AG04450 (cell line): ENCODE data around the gene TMEM242. TPM values are rescaled to one million over a fixed set of nuclear protein-coding genes. Genes with fewer than 3 reads are reported as not detected.

ENCODE experiments used
- CTCF ChIA-PET: fragments of 300-600, 350-600 bp; formaldehyde crosslinking; extraction: SDS; loops from one replicate; lab custom pipeline; 2022; ENCODE audit warnings: antibody characterized with exemption, inconsistent platforms; lab: Charles Lee
- POLR2A ChIA-PET: fragments of 350-600 bp; formaldehyde crosslinking; extraction: SDS; loops from one replicate; lab custom pipeline; 2021; ENCODE audit warnings: antibody characterized with exemption, inconsistent platforms; lab: Yijun Ruan, JAX
- DNase-seq: peaks from one replicate; pipeline ENCODE4 v3.0.0-alpha.2; 2011; ENCODE audit warnings: low read depth, low spot score
- H3K27ac ChIP-seq: one replicate; pipeline ENCODE4 v1.5.1; 2012; ENCODE audit warnings: low read depth, low read length, control low read depth
- H3K27me3 ChIP-seq: one replicate; pipeline ENCODE4 v1.6.0; 2012; ENCODE audit warnings: low read length; ENCODE audit not compliant: control insufficient read depth, insufficient read depth
- H3K4me3 ChIP-seq: 2 replicates; pipeline ENCODE4 v1.5.1; 2011; ENCODE audit warnings: mild to moderate bottlenecking, low read depth, low read length, control low read depth
- H3K9me3 ChIP-seq: 2 replicates; pipeline ENCODE4 v1.5.1; 2012; ENCODE audit warnings: low read length; ENCODE audit not compliant: control insufficient read depth, insufficient read depth
- polyA plus RNA-seq: library from polyadenylated mRNA; depleted of rRNA; stranded (reverse); fragments of >200 nt; gene quantifications from 2 replicates; pipeline ENCODE4 v1.2.3, GENCODE V29; 2011
- TF ChIP-seq, protein P1 (sequence below): IDR thresholded peaks from 2 replicates; pipeline ENCODE4 v1.5.1; 2011; ENCODE audit warnings: low read depth, low read length, control low read depth, inconsistent platforms

TMEM242 gene
- polyA plus RNA-seq, 1 experiment = 8.6 TPM

DNA sequence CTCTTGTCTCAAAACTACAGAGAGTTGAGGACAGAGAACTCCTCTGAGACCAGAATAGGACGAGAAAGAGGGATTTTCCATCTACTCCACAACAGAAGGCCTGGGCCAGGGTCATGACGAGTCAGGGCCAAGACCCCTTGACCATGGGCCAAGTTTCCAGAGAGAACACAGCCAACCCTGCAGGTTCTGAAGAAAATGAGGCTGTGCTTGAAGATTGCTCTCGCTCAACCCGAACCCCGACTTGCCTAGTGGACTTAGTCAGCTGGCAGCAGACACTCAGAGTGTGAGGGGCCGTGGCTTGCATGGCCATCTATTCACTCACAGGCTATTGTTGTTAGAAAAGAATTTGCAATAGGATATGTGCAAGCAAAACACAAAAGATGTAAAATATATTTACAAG, 54.5 kb downstream of the TMEM242 start:
- no peak for DNase-seq
- TF ChIP-seq, protein P1, sequence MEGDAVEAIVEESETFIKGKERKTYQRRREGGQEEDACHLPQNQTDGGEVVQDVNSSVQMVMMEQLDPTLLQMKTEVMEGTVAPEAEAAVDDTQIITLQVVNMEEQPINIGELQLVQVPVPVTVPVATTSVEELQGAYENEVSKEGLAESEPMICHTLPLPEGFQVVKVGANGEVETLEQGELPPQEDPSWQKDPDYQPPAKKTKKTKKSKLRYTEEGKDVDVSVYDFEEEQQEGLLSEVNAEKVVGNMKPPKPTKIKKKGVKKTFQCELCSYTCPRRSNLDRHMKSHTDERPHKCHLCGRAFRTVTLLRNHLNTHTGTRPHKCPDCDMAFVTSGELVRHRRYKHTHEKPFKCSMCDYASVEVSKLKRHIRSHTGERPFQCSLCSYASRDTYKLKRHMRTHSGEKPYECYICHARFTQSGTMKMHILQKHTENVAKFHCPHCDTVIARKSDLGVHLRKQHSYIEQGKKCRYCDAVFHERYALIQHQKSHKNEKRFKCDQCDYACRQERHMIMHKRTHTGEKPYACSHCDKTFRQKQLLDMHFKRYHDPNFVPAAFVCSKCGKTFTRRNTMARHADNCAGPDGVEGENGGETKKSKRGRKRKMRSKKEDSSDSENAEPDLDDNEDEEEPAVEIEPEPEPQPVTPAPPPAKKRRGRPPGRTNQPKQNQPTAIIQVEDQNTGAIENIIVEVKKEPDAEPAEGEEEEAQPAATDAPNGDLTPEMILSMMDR = no peak
- H3K9me3 ChIP-seq = no peaks in the 10 kb centered on the region
- ChIA-PET POLR2A (no interaction called here), CTCF (no interaction called here)
- H3K27me3 ChIP-seq = peaks cover 7% of the 10 kb centered on the region
- no peak overlapping the region for H3K4me3 ChIP-seq
- H3K27ac ChIP-seq = no peak overlapping the region

DNA sequence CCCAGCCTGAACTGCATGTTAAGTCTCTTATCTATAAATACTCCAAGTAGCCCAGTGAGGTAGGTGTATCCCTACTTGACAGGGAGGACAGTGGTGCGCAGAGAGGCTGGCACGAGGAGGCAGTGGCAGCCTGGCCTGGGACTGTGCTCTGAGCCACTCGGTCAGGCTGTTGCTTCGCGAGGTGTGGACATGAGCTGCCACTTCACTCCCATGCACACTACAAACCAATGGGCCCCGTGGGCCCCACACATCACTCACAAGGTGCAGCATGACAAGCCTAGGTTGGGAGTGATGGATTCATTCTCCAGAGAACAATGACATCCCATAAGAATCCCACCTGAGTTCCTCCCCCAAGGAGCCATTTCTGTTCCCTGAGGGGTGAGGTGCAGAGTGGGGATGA, 54.9 kb downstream of the TMEM242 start:
- H3K27me3 ChIP-seq = peaks cover 7% of the 10 kb centered on the region
- DNase-seq = no peak
- TF ChIP-seq, protein P1 = no peak
- no peak overlapping the region for H3K4me3 ChIP-seq
- H3K9me3 ChIP-seq = no peaks in the 10 kb centered on the region
- ChIA-PET POLR2A (no interaction called here), CTCF (no interaction called here)
- H3K27ac ChIP-seq = no peak overlapping the region

DNA sequence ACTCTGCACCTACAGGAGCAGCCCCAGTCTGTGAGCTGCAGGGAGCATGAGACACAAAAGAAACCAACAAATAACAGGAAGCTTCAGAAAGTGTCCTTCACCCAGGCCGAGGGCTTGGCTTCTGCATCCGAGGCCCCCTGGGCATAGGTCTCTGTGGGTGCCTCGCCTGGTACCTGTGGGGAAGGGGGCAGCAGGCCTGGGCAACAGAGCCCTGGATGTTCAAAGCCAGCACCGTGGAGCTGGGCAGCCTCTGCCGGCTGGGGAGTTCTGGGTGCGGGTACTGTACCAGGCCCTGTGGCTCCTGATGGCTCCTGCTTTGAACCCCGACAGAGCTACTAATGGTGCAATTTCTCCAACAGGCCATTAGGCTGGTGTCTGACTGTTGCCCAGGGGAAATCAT, 55.7 kb downstream of the TMEM242 start:
- TF ChIP-seq, protein P1 = no peak
- ChIA-PET CTCF (interaction anchor here (0.7 kb wide), 1 partner anchor 32 kb away, joined by 3 read pairs; no protein-coding TSS in a partner anchor), POLR2A (no interaction called here)
- DNase-seq = no peak
- Histone ChIP-seq H3K9me3 (no peaks in the 10 kb centered on the region), H3K27ac (no peak overlapping the region), H3K4me3 (no peak overlapping the region), H3K27me3 (peaks cover 7% of the 10 kb centered on the region)

DNA sequence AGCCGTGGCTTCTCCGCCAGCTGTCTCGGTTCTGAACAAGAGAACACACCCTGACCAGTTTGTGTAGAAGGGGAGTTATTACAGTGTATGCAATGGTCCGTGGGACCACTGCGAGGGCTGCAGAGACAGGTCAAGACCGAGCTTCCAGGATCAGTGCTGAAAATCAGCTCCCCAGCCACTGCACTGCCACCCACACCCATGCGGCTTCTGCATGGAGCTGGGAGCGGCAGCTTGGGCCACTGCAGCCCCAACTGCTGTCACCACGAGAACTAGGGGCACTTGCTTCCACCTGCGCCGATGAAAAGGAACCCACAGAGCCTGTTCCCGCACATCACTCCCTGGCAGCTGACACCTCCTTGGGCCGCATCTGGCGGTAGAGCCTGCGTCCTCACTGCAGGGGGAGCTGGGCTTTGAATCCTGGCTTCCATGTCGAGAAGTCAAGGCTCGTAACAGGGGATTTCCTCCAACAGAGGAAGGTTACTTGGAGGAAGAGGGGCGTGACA, 56.2 kb downstream of the TMEM242 start:
- H3K27me3 ChIP-seq = peaks cover 7% of the 10 kb centered on the region
- DNase-seq = no peak
- POLR2A ChIA-PET = interaction anchor here (0.6 kb wide), 1 partner anchor 30 kb away, joined by 4 read pairs; no protein-coding TSS in a partner anchor
- H3K9me3 ChIP-seq = no peaks in the 10 kb centered on the region
- CTCF ChIA-PET = interaction anchor here (0.6 to 0.7 kb wide), 2 partner anchors 31 to 401 kb away, joined by 3 read pairs; no protein-coding TSS in a partner anchor
- H3K27ac ChIP-seq = no peak overlapping the region
- TF ChIP-seq, protein P1 = no peak
- H3K4me3 ChIP-seq = no peak overlapping the region

DNA sequence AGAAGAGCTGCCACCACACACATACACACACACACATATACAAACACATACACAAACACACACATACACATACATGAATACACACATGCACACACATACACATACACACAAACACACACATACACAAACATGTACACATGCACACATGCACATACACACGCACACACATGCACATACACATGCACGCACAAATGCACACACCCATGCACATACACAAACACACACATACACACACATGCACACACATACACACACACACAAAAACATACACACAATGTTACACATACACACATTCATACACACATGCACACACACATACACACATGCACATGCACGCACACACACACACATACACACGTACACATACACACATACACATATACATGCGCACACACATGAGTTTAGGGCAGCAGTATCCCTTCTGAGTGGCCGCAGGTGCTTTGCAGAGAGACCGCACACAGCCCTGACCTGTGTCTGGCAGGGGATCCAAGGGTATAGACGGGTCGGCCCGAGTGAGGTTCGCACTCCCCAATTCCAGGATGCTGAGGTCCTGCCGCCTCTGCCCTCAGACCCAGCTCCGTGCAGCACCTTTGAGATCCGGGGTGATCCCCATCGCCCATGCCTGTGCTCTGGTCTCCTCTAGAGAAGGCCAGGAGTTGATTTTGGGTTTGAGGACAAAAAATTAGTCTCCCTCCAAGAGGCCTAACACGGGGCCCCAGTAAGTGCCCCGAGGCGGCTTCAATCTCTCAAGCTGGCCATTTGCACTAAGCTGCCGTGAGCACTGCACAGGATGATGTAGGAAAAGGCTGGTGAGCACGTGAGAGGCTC, 56.8 kb downstream of the TMEM242 start:
- ChIA-PET CTCF (interaction anchor here (0.6 to 1.5 kb wide), 2 partner anchors 8 to 401 kb away, joined by 3 to 9 read pairs; no protein-coding TSS in a partner anchor), POLR2A (interaction anchor here (0.6 kb wide), 1 partner anchor 30 kb away, joined by 4 read pairs; no protein-coding TSS in a partner anchor)
- Histone ChIP-seq H3K27ac (no peak overlapping the region), H3K27me3 (peaks cover 7% of the 10 kb centered on the region), H3K9me3 (no peaks in the 10 kb centered on the region), H3K4me3 (no peak overlapping the region)
- TF ChIP-seq, protein P1 = no peak
- DNase-seq = no peak
